ENCODE data around the gene PGLYRP4.

DNA sequence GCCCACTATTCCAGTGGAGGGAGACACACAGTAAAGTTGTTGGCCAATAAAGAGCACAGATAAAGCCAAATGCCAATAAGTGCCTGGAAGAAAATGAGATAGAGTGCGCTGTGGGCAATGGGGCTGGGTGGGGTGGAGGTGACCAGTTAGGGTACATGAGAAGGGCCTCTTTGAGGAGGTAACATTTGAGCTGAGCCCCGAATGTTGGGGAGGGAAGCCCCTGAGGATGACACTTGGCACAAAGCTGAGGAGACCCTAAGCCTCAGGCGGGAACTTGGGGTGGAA, 10.0 kb upstream of the PGLYRP4 start:
- no peak for TF ChIP-seq EZH2 (IDR thresholded peaks at IDR 0.05; ENCODE audit: insufficient read depth, poor library complexity, severe bottlenecking)
- TF ChIP-seq EZH2phosphoT487 (IDR thresholded peaks at IDR 0.05; ENCODE audit: insufficient read depth, low read depth): no peak
